ENCODE data around the gene SUSD1.

DNA sequence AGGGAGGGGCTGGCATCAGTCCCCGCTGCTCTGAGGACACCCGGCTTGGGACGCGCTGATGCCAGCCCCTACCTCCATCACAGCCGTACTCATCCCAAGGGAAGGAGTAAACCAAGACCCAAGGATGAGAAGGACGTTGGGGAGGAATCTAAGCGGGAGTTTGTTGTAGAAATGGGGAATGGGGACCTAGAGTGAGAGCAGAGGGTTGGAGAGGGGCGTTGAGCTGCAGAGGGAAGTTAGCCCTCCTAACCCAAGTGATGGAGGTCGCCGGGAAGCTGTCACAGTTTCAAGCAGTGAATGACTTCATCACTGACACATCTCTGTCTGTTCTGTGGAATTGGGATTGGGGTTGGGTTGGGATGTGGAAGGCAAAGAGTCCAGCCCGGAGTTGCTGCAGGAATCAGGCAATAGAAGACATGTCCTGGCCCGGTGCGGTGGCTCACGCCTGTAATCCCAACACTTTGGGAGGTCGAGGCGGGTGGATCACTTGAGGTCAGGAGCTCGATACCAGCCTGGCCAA is 759 bp upstream of the SUSD1 start:
- TF ChIP-seq, protein P1, sequence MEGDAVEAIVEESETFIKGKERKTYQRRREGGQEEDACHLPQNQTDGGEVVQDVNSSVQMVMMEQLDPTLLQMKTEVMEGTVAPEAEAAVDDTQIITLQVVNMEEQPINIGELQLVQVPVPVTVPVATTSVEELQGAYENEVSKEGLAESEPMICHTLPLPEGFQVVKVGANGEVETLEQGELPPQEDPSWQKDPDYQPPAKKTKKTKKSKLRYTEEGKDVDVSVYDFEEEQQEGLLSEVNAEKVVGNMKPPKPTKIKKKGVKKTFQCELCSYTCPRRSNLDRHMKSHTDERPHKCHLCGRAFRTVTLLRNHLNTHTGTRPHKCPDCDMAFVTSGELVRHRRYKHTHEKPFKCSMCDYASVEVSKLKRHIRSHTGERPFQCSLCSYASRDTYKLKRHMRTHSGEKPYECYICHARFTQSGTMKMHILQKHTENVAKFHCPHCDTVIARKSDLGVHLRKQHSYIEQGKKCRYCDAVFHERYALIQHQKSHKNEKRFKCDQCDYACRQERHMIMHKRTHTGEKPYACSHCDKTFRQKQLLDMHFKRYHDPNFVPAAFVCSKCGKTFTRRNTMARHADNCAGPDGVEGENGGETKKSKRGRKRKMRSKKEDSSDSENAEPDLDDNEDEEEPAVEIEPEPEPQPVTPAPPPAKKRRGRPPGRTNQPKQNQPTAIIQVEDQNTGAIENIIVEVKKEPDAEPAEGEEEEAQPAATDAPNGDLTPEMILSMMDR (IDR thresholded peaks at IDR 0.05; ENCODE audit: insufficient read depth, low read depth, low read length), result no peak
- no peak for TF ChIP-seq EZH2 (IDR thresholded peaks at IDR 0.05; ENCODE audit: insufficient read depth, low read length)
